Activated CD4-positive, CD25-positive, alpha-beta regulatory T cell treated with anti-CD3 and anti-CD28 coated beads, Interleukin-2, amount 50 U/mL, for 16 hours (primary cell): ENCODE data around the gene SAMD8.
A peak's percentile ranks its signal among the peaks of the same experiment; 100 is the strongest.
"Not testable (repeated sequence)": the region's sequence is repeated elsewhere in the genome, so short reads cannot be mapped to it uniquely, and the experiment has no call there.

Experiments used
- DNase-seq: peaks from one replicate; pipeline ENCODE4 v3.0.0-alpha.2; 2020; ENCODE audit warnings: low read depth, low spot score

The SAMD8 gene

GRCh38 chr10:75191821-75192568 lies 80.5 kb downstream of the SAMD8 start:
- DNase-seq, result no peak

- not testable (repeated sequence) for DNase-seq
Measured at GRCh38 chr10:75194625-75195024, 83.2 kb downstream of the SAMD8 start.

- no peak for DNase-seq
Measured at GRCh38 chr10:75195035-75195763, 83.7 kb downstream of the SAMD8 start.

- DNase-seq, result no peak
Measured at GRCh38 chr10:75197066-75197465, 85.6 kb downstream of the SAMD8 start.

- no peak for DNase-seq
Measured at GRCh38 chr10:75197906-75198305, 86.5 kb downstream of the SAMD8 start.

- not testable (repeated sequence) for DNase-seq
Measured at GRCh38 chr10:75199949-75200348, 88.5 kb downstream of the SAMD8 start.

GRCh38 chr10:75201793-75202307 lies 90.4 kb downstream of the SAMD8 start:
- DNase-seq, result no peak

- no peak for DNase-seq
Measured at GRCh38 chr10:75202321-75203045, 91.0 kb downstream of the SAMD8 start.

GRCh38 chr10:75203046-75203620 lies 91.7 kb downstream of the SAMD8 start:
- DNase-seq, result not testable (repeated sequence)

- no peak for DNase-seq
Measured at GRCh38 chr10:75203724-75204123, 92.3 kb downstream of the SAMD8 start.

GRCh38 chr10:75205908-75206307 lies 94.5 kb downstream of the SAMD8 start:
- no peak for DNase-seq

GRCh38 chr10:75206638-75207037 lies 95.2 kb downstream of the SAMD8 start:
- not testable (repeated sequence) for DNase-seq

- DNase-seq, result no peak
Measured at GRCh38 chr10:75207079-75207856, 95.8 kb downstream of the SAMD8 start.

GRCh38 chr10:75207857-75208144 lies 96.3 kb downstream of the SAMD8 start:
- no peak for DNase-seq

- DNase-seq, result no peak
Measured at GRCh38 chr10:75208181-75208580, 96.7 kb downstream of the SAMD8 start.

GRCh38 chr10:75209086-75209920 lies 97.8 kb downstream of the SAMD8 start:
- DNase-seq, result no peak

GRCh38 chr10:75209921-75210281 lies 98.4 kb downstream of the SAMD8 start:
- peak; percentile 40 for DNase-seq

- peak; percentile 85 for DNase-seq
Measured at GRCh38 chr10:75210282-75211006, 99.0 kb downstream of the SAMD8 start, which contains the start of gene VDAC2. Gene VDAC2 (plus strand): TSS chr10:75210796. CDS start chr10:75211159, 363 bp downstream.

GRCh38 chr10:75211007-75211691 lies 99.7 kb downstream of the SAMD8 start:
- DNase-seq, result no peak
